Ascending aorta (tissue), 2 donors: ENCODE measurements around the gene TNFAIP8. TPM values are rescaled to one million over a fixed set of nuclear protein-coding genes. Genes with fewer than 3 reads are reported as not detected.

Experiments used
- DNase-seq, 2 donors: peaks; one replicate each; pipeline ENCODE4 v3.0.0-alpha.2; 2019; ENCODE audit warnings: low spot score in 2 of 2
- H3K27ac ChIP-seq, 2 donors: fragments of 200-600 bp; sonication (generic); one replicate each; pipeline ENCODE4 v1.5.1; 2016 to 2017; ENCODE audit warnings: mild to moderate bottlenecking in 1 of 2
- H3K27me3 ChIP-seq: fragments of 200-600 bp; sonication (generic); one replicate; pipeline ENCODE4 v1.5.1; 2017
- H3K36me3 ChIP-seq, 2 donors: fragments of 200-600 bp; sonication (generic); one replicate each; pipeline ENCODE4 v1.5.1; 2016
- H3K4me1 ChIP-seq, 2 donors: fragments of 200-600 bp; sonication (generic); one replicate each; pipeline ENCODE4 v1.5.1; 2016 to 2017; ENCODE audit warnings: mild to moderate bottlenecking in 1 of 2
- H3K4me3 ChIP-seq, 2 donors: fragments of 200-600 bp; sonication (generic); one replicate each; pipeline ENCODE4 v1.5.1; 2016 to 2017; ENCODE audit warnings: mild to moderate bottlenecking in 1 of 2
- H3K9me3 ChIP-seq, 2 donors: fragments of 200-600 bp; sonication (generic); one replicate each; pipeline ENCODE4 v1.5.1; 2016
- intact Hi-C: fragments of 100-400 bp; cut with DNase I; formaldehyde crosslinking; loops from one replicate; pipeline ENCODE4 v1.15.1; 2023
- total RNA-seq: library from RNA; depleted of rRNA; stranded (reverse); fragments of >200 nt; gene quantifications from one replicate; pipeline ENCODE4 v1.1.0, GENCODE V29; 2016
- TF ChIP-seq, protein P1 (sequence below), 3 experiments: fragments of 200-600 bp in 2 of 3; fragments of 450-650 bp in 1 of 3; sonication (generic) in 2 of 3; IDR thresholded peaks; one replicate each; pipeline ENCODE4 v1.5.1; 2016 to 2019; ENCODE audit warnings: antibody characterized with exemption in 3 of 3, mild to moderate bottlenecking in 1 of 3, moderate library complexity in 1 of 3

The TNFAIP8 gene
- total RNA-seq, 1 donor from 2014 or later, result 3.5 TPM

DNA sequence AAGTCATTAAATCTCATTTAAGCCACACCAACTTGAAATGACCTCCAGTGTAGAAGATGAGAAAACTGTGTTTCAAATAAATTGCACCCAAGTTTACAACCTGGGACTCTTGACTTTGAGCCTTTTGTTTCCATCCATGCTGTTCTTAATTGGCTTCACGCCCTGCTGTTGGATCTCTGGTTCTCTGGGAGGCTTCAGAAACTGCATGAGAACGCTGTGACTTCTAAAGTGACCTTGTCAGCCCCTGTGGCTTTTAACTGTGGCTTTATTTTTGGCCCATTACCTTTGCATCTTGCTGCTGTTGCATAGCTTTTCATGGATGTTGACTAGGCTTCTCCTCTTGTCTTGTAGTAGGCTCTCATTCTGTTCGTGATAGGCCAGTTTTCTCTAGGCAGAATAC lies 29.3 kb downstream of the TNFAIP8 start:
- Histone ChIP-seq H3K36me3 (no peaks in the 10 kb centered on the region), H3K4me1 (peaks cover 6 to 22% of the 10 kb centered on the region in 2 donors), H3K27me3 (no peaks in the 10 kb centered on the region), H3K27ac (peak overlapping the region; percentile 28 to 34), H3K9me3 (no peaks in the 10 kb centered on the region), H3K4me3 (no peak overlapping the region)
- intact Hi-C loops, result no loop called here
- no peak for DNase-seq
- TF ChIP-seq, protein P1, sequence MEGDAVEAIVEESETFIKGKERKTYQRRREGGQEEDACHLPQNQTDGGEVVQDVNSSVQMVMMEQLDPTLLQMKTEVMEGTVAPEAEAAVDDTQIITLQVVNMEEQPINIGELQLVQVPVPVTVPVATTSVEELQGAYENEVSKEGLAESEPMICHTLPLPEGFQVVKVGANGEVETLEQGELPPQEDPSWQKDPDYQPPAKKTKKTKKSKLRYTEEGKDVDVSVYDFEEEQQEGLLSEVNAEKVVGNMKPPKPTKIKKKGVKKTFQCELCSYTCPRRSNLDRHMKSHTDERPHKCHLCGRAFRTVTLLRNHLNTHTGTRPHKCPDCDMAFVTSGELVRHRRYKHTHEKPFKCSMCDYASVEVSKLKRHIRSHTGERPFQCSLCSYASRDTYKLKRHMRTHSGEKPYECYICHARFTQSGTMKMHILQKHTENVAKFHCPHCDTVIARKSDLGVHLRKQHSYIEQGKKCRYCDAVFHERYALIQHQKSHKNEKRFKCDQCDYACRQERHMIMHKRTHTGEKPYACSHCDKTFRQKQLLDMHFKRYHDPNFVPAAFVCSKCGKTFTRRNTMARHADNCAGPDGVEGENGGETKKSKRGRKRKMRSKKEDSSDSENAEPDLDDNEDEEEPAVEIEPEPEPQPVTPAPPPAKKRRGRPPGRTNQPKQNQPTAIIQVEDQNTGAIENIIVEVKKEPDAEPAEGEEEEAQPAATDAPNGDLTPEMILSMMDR (IDR thresholded peaks at IDR 0.05), result no peak

DNA sequence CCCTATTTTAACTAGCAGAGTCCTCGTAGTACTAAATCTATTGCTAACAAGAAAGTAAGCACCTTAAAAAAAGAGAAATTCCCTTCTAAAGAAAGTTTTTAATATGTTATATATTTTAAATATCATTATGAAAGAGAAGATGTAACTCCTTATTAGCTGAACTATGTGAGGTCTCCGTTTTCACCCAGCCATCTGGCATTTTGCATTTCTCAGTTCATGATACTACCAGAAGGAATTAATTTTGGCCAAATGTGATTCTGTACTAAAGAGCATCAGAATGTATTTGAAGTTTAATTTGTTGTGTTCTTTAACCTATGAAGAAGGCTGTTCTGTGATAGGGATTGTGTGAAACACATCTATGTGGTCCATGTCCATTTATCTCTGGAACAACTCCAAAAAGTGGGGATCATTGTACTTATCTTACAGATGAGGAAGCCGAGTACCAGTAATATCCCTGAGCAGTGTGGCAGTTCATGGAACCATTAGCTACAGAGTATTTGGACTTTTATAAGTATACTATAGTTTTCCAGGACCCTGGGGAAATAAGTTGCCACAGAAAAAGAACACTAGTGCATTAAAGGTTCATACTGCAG lies 29.8 kb downstream of the TNFAIP8 start:
- Histone ChIP-seq H3K36me3 (no peaks in the 10 kb centered on the region), H3K27me3 (no peaks in the 10 kb centered on the region), H3K4me1 (peaks cover 6 to 23% of the 10 kb centered on the region in 2 donors), H3K9me3 (no peaks in the 10 kb centered on the region), H3K4me3 (no peak overlapping the region), H3K27ac (peak overlapping the region; percentile 14 to 28)
- TF ChIP-seq, protein P1 (IDR thresholded peaks at IDR 0.05), result no peak
- DNase-seq, result no peak
- intact Hi-C loops, result no loop called here

DNA sequence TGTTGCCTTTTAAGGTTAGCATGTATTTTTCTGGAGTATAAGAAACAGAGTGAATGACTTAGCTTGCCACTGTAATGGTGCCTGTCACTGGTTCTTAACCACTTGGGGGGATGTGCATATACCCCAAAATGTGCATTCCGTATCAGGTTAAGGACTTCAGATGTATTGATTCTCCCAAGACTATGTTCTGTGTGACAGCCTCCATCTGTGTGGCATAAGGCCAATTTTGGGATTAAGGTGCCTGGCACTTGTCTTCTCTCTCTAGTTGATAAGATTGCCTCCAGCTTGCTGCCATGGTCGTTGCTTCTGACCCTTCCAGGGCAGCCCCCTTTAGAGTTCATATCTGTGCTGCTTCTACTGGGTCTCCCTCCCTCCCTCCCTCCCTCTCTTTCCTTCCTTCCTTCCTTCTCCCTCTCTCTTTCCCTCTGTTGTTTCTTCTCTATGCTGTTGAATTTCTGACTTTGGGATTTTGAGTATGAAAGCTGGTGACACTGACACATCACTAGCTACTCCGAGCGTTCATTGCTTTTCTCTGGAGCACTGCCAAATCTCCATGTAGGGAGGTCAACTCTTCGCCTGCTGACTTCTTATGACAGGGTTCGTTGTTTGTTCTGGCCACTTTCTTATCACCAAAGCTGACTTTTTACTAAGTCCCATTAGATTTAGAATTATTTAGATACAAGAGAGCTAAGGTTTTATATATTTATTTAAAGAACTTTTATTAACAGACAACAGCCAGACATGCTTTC lies 31.0 kb downstream of the TNFAIP8 start:
- TF ChIP-seq, protein P1 (IDR thresholded peaks at IDR 0.05), result no peak
- H3K4me3 ChIP-seq, result no peak overlapping the region
- peak overlapping the region; percentile 58 to 68 for H3K27ac ChIP-seq
- H3K4me1 ChIP-seq, result peaks cover 6 to 24% of the 10 kb centered on the region in 2 donors
- intact Hi-C loops, result no loop called here
- DNase-seq, result no peak
- no peaks in the 10 kb centered on the region for H3K27me3 ChIP-seq
- no peaks in the 10 kb centered on the region for H3K36me3 ChIP-seq
- H3K9me3 ChIP-seq, result no peaks in the 10 kb centered on the region

DNA sequence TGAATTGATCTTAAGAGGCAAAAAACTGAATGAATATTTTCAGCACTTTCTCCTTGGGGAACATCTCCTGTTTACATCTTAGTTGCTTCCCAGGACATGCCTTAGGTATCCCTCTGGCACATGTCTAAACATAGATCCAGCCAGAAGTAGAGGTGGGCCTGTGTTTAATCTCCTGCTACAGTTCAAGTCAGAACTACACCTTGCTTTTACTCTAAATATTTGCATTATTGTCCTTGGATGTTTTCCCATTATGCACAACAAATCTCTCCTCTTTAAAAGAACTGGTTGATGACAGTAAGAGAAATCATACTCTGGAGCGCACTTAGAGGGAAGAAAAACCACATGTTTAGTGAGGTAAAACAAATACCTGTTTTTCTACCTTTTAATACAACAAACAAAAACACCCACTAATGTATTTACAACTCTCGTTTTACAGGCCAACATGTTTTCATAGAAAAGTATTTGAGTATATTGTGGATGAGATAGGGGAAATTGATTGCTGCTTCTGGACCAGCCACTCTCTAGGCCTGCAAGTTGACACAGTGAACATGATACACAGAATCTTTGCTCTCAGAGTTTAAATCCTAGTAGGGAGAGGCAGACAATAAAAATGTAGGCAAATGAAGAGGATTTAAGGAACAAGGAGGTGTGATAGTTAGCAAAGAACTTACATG lies 32.3 kb downstream of the TNFAIP8 start:
- Histone ChIP-seq H3K36me3 (no peaks in the 10 kb centered on the region), H3K27me3 (no peaks in the 10 kb centered on the region), H3K4me3 (no peak overlapping the region), H3K27ac (peak overlapping the region; percentile 20 to 58), H3K9me3 (no peaks in the 10 kb centered on the region), H3K4me1 (peaks cover 6 to 25% of the 10 kb centered on the region in 2 donors)
- intact Hi-C loops, result no loop called here
- TF ChIP-seq, protein P1 (IDR thresholded peaks at IDR 0.05), result no peak
- no peak for DNase-seq

DNA sequence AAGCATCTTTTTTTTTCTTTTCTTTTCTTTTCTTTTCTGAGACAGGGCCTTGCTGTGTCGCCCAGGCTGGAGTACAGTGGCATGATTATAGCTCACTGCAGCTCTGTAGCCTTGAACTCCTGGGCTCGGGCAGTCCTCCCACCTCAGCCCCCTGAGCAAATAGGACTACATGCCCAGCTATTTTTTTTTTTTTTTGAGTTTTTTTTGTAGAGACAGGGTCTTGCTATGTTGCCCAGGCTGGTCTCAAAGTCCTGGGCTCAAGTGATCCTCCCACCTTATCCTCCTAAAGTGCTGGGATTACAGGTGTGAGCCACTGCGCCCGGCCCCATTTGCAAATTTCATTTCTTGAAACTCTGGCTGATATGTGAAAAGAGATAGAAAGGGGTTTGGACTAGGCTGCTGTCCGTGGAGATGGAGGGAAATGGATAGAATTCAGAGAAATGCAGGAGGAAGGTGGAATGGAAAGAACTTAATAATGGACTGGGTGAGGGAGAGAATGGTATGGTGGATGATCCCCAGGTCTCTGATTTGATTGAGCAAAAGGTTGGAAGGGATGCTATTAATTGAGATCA lies 32.9 kb downstream of the TNFAIP8 start:
- peaks cover 6 to 28% of the 10 kb centered on the region in 2 donors for H3K4me1 ChIP-seq
- no peak overlapping the region for H3K4me3 ChIP-seq
- H3K27ac ChIP-seq, result peak overlapping the region in 1 of 2 donors; percentile 28
- H3K27me3 ChIP-seq, result no peaks in the 10 kb centered on the region
- DNase-seq, result no peak
- H3K36me3 ChIP-seq, result no peaks in the 10 kb centered on the region
- intact Hi-C loops, result no loop called here
- no peaks in the 10 kb centered on the region for H3K9me3 ChIP-seq
- TF ChIP-seq, protein P1 (IDR thresholded peaks at IDR 0.05), result no peak
